Activated CD8-positive, alpha-beta memory T cell treated with anti-CD3 and anti-CD28 coated beads, Interleukin-2, amount 50 U/mL, for 1 hour (primary cell): ENCODE data around the gene MAPK12.
A peak's percentile ranks its signal among the peaks of the same experiment; 100 is the strongest.
"Not testable (repeated sequence)": the region's sequence is repeated elsewhere in the genome, so short reads cannot be mapped to it uniquely, and the experiment has no call there.

ENCODE experiments used
- DNase-seq: peaks from one replicate; pipeline ENCODE4 v3.0.0-alpha.2; 2020; ENCODE audit errors: extremely low read depth

MAPK12 gene

DNA sequence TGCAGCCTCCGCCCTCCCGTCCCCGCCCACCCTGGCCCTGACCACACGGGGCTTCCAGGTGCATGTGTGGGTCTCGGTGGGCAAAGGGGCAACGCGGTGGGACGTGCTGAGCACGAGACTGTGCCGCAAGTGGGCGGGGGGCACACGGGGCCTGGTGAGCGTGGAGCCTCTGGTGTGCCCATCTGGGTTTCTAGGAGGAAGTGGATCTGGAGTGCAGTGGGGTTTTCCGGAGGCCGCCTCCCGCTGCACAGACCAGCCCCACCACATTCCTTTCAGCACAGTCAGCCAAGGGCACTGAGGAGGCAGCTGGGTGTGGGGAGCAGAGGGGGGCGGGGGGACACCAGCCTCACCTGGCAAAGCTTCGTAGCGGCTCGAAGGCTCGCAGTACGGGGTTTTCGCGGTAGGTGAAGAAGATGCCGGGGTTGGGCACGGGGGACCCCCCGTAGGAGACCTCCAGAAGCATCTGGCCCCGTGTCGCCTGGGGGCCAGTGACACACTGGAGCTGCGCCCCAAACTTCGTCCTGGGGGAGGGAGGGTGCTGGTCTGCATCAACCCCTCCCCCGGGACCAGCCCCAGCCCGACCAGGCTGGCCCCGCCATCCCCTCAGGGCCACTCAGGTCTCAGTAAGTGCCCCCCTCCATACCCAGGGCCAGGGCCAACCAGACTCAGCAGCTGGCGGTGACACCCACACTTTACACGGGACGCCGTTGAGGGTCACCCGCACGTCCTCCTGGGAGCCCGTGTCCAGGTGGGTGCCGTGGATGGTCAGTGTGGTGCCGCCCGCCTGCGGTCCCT is 21.1 kb upstream of the MAPK12 start:
- no peak for DNase-seq

DNA sequence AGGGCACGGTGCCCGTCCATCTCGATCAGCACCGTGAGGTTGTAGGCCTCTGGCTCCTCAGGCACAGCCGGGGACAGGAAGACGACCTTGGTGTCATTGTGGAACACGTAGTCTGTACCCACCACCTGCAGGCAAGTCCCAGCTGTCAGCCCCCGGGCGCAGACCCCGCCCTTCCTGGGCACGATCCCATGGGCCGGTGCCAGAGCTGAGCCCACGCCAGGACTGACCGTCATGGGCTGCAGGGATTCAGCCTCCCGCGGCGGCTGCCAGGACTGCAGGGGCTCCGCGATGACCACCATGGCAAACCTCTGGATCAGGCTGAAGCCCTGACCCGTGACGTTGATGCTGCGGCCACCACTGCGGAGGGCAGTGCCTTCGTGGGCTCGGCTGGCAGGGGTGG is 20.5 kb upstream of the MAPK12 start:
- DNase-seq: no peak

DNA sequence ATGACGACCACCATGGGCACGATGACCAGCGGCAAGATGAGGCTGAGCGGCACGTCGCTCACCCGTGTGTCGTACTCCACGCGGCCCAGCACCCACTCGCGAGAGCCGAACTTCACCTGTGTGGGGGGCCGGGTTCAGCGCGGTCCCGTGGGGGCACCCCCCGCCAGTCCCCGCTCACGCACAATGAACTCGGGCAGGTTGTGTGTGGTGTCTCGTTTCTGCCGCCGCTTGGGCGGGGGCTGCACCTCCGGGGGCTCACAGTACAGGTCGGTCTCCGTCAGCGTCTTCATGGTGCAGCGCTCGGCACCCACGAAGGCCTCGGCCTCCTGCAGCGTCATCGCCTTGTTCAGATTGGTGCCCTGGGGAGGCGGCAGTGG is 19.9 kb upstream of the MAPK12 start:
- no peak for DNase-seq

DNA sequence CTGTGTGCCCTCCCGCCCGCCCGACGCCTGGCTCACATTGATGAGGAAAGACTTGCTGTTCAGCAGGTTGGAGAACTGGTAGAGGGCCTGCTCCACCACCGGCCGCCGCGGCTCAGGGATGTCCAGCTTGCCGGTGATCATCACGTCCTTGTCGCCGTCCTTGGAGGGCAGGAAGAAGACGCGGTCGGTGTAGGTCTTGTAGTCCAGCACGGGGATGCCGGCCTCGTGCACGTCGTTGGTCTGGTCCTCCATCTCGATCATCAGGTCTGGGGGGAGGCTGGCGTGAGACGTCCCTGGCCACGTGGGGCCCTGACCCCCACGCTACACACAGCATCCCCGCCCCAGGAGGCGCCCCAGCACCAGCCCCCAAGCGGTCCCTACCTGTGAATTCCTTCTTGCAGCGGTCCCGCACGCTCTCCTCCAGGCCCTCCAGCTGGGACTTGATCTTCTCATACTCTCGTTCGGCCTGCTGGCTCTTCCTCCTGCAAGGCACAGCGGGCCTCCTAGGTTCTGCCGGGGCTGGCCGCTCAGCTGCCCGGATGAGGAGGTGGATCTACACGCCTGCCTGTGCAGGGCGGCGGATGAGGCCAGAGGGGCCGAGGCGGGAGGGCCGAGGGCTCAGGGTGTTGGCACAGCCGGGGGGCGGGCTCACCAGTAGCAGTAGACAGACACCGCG is 19.4 kb upstream of the MAPK12 start:
- DNase-seq: no peak

DNA sequence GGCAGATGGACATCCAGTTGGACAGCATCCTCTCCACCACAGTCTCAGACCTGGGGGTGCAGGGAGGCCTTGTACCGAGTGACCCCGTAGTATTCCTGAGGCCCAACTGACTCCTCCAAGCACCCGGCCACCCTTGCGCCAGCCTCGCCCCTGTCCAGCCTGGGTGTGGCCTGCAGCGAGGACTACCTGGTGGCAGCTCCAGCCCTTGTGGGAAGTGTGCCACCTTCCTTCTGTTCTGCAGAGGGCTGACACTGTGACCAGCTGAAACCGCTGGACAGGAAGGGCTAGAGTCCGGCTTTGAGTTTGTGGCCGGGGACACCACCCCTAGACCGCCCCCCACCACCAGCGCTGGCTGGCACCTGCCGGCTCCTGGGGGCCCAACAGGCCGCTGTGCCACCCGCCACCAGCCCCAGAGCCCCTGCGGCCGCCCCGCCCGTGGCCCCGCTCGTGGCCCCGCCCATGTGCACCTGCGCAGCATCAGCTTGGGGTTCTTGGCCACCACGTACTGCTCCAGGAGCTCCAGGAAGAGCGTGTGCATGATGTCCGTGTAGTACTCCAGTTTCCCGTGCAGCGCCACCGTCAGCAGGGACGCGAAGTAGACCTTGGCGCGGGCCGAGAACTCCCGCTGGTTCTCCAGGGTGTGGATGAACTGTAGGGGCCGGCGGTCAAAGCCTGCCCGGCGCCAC is 18.7 kb upstream of the MAPK12 start:
- DNase-seq: no peak

DNA sequence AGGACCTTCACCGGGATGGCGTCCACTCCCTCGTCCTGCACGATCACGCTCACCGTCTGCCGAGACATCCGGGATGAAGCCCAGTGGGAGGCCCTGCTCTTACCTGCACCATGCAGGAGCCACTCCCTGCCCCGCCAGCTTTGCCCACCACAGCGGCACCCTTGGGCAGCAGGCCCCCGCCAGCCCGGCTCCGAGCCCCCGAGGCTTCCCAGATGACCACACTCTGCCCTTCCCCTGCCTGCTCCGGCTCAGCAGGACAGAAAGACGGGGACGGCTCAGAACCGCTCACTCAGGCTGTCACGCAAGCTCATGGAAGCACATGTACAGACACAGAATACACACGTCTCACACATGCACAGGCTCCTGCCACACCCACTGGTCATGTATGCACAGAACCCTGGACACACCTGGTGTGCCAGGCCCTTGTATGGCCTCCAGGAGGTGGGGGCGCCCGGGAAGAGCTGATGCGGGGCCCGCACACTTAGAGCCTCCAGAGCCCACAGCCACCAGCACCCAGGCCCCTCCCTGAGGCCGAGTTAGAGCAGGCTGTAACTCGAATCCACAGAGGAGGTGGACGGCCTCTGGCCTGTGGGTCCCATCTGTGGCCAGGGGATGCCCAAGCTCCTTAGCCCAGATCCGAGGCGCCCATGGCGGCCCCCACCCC is 17.6 kb upstream of the MAPK12 start:
- DNase-seq: no peak

DNA sequence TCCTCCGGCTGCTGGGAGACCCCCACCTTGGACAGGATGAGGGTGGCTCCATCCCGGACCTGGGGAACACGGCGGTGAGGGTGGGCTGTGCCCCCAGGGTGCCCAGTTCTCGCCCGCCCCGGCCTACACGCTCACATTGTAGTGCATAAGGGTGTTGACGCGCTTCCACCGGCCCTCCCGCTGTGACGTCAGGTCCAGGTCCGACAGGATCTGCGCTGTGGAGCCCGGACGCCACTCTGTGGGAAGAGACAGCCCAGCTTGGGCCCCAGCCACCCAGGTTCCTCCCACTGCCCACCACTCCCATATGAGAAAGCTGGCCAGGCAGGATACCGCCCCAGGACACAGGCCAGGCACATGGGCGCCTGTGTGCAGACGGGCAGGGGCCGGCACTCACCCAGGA is 17.0 kb upstream of the MAPK12 start:
- no peak for DNase-seq

DNA sequence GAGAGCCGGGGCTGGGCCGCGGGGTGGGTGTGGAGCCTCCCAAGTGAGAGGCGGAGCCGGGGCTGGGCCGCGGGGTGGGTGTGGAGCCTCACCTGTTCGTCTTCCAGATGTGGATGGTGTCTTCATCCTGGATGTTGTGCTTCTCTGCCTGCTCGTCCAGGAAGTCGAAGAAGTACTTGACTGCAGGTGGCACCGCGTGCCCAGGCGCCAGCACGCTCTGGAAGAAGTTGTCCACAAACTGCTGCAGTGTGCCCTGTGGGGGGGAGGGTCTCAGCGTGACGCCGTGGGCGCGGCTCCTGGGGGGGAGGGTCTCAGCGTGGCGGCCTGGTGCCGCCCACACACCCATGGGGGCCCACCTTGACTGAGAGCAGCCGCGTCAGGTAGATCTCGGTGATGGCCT is 16.3 kb upstream of the MAPK12 start:
- DNase-seq: no peak

DNA sequence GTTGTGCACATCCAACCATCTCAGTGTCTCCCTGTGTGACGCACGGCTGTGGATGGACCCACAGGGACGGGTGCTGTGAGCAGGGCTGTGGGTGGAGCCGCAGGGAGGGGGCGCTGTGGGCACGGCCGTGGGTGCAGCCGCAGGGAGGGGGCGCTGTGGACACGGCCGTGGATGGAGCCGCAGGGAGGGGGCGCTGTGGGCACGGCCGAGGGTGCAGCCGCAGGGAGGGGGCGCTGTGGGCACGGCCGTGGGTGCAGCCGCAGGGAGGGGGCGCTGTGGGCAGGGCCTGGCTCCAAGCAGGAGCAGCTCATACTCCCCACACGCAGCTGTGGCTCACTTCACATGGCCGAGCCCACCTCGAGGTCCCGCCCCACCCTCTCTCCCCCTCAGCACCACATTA is 14.7 kb upstream of the MAPK12 start:
- no peak for DNase-seq

DNA sequence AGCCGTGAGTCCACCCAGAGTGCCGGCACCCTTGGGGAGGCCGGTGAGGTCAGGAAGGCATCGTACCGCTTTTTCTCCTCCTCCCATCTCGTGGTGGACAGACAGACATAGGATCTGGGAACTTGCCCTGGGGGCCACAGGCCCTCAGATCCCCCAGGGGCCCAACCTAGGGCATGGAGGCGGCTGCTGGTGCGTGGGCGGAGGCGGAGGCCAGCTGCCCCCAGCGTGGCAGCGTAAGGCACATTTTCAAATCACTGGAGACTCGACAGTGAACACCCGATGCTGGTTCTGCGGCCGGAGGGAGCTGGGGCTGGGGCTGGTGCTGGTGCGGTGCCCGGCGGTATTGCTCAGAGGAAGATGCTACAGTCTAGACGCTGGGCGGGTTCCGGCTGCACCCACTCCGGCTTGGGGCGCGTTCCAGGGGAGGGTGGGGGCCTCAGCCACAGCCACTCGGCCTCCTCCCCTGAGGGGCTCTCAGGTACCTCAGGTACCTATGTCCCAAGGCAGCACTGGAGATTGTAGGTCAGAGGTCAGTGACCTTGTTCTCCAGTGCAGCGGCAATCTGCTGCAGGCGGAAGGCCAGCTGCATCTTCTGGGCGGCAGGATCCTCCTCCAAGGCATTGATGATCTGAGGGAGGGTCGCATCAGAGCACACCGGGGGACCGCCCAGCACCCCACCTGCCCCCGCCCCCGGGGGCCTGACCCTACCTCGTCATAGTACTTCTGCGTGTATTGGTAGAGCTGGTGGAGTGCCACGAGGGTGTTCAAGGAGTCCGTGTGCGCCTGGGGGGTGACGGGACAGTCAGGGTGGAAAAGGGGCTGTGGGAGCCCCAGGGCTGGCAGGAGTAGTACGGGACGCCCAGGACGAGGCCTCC is 13.9 kb upstream of the MAPK12 start:
- no peak for DNase-seq

DNA sequence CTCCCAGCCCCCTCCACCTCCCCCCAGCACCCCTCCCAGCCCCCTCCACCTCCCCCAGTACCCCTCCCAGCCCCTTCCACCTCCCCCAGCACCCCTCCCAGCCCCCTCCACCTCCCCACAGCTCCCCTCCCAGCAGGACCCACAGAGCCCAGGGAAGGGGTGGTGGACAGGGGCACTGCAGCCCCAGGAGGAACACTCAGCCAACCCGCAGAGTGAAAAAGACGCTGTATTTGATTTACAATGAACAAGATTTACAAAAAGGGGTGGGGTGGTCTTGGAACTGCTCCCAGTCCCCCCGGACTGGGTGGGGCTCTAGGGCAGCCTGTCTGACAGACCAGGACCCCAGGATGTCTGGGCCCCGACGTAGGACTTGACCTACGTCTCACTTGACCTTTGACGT is 13.3 kb upstream of the MAPK12 start:
- no peak for DNase-seq

DNA sequence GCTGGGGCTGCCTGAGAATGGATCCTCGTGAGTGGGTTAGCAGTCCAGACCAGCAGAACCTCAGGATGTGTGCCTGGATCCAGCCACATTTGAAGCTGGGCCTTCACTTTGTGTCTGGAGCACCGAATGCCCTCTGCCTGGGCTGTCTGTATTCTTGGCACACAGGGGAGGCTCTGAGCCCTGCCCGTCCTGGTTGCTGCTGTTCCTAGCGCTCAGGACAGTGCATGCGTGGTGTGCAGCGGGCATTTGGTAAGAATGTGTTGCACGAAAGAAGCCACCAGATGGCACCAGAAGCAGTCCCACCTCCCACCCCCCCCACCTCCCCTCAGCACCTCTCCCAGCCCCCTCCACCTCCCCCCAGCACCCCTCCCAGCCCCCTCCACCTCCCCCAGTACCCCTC is 12.8 kb upstream of the MAPK12 start:
- no peak for DNase-seq

DNA sequence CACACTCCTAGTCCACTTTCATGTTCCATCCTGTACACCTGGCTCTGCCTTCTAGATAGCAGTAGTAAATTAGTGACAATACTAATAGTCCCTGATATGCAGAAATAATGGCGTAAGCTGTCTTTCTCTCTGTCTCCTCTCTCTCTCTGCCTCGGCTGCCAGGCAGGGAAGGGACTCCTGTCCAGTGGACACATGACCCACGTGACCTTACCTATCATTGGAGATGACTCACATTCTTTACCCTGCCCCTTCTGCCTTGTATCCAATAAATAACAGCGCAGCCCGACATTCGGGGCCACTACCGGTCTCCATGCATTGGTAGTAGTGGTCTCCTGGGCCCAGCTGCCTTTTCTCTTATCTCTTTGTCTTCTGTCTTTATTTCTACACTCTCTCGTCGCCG is 12.3 kb upstream of the MAPK12 start:
- not testable (repeated sequence) for DNase-seq

DNA sequence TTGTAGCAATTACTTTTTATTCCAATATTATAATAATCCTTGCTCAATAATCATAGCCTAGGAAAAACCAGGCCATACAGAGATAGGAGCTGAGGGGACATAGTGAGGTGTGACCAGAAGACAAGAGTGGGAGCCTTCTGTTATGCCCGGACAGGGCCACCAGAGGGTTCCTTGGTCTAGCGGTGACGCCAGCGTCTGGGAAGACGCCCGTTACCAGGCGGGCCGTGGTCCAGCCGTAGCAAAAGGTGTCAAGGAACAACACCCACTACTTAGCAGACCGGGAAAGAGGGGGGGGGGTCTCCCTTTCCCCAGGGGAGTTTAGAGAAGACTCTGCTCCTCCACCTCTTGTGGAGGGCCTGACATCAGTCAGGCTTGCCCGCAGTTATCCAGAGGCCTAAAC is 11.9 kb upstream of the MAPK12 start:
- DNase-seq: not testable (repeated sequence)

DNA sequence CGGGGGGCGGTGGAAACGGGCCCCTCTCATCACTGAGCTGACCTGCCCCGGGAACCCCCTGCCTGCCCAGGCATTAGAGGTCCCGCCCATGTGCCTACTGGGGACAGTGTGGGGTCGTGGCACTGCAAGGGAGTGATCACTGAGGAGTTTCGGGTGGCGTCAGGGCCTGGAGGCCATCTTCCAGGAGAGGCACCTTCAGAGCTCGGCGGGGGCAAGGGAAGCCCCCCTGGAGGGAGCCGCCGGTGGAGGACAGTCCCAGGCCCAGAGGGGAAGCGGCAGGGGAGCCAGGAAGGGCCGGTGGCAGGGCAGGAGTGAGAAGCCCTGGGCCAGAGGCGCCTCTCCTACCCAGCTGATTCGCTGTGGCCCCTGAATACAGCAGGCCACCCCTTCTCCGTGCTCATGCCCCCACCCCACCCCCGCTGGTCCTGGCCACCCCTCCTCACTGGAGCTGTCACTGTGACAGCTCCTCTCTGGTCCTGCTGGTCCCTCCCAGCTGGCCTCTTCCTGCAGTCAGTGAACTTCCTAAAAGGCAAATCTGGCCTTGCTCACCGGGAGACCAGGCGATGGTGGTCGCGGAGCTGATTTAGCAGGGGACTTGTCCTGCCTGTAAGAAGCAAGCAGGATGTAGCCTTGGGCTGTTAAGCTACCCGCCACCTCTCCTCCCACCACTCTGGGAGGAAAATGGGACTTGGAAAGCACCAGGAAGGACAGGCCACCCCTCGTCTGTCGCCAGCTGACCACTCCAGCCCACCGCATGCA is 10.7 kb upstream of the MAPK12 start:
- DNase-seq: no peak

DNA sequence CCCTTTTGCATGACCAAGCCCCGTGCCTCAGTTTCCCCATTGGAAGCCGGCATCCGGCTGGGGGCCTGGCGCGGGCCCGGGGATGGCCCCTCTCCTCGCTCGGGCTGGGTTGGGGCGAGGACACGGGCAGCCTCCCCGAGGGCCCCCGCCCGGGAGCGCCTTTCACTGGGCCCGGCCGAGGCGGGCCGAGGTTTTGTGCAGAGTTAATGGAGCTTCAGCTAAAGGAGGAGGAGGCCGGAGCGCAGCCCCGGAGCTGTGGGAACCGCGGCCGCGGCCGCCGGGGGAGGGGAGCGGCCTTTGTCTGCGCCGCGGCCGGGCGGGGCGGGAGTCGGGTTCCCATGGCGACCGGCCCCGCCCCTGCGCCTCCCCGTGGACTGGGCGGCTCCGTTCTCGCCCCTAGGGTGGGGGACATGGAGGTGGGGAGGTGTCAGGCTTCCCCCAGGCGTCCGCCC is 10.1 kb upstream of the MAPK12 start:
- DNase-seq: no peak

DNA sequence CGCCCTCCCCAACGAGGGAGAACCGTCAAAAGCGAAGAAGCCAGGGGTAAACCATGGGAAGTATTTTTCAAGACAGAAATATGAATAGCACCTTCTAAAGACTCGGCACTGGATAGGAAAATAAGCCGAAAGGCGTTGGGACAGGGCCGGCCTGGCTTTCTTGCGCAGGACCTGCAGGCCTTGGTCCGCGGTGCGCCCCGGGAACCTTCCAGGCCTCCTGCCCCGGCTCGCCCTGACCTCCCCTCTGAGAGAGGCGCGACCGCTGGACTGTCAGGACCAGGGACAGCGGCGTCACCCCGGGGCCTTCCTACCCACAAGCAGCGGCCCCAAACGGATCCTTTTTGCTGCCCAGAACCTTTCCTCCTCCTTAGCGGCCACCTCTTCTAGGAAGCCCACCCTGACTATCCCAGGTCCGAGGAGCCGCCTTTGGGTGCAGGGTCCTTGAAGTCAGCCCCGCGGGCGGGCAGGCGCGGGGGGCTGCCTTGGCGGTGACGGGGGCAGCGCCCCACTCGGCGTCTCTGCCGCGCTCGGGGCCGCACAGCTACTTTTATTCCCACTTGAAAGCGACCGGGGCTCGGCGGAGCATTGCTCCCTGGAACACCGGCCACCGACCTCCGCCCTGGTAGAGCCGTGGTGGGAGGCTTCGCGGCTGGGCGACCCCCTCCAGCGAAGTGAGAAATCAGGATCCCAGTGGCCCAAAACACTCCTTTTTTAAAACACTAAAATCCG is 9.3 kb upstream of the MAPK12 start:
- DNase-seq: no peak

DNA sequence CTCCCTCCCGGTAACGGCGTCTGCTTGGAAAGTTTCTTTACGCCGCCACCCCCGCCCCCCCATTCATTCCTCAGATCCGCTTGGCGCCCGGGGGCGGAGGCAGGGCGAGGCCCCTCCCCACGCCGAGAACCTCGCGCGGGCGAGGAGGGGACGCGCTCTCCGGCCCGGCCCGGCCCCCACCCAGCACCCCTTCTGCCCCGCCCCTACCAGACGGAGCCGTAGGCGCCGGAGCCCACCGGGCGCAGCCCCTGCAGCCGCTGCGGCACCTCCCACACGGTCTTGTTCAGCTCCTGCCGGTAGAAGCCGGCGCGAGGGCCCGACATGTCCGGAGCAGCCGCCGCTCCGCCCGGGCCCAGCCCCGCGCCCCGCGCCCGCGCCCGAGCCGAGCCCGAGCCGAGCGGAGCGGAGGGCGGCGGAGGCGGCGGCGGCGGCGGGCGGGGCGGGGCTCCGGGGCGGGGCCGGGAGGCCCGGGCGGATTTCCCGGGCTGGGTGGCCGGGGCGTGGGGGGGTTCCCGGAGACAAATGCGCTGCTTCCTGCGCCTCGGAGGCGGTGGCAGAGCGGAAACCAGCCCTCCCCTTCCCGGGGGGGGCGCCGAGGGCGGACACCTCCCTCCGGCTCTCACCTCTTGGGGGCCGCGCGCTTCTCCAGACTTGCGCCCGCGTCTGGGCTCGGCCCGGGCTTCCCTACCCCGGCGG is 8.6 kb upstream of the MAPK12 start, which contains the start of gene MAPK11:
MAPK11 (minus strand) TSS at position 411 of the 696 bp plus-strand sequence; CDS start at position 323, 88 bp downstream.
- DNase-seq: peak; percentile 19

DNA sequence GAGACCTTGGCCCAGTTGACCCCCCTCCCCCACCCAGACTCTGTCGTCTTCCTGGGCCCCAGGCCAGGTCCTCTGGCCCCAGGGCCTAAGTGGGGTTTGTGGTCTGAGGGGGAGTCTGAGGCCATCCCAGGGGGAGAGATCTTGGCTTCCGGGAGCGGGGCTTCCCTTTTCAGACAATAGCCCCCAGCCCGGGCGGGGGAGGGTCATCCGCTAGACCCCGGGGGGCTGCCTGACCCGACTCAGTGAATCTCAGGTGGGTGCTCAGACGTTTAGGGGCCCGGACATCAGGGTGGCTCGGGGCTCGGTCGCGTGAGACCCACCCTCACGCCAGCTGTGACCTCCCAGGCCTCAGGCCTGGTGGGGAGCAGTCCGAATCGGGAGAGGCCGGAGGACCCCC is 8.1 kb upstream of the MAPK12 start:
- no peak for DNase-seq
